H1 (cell line): ENCODE results near the gene VIPR1. TPM values are rescaled to one million over a fixed set of nuclear protein-coding genes. Genes with fewer than 3 reads are reported as not detected.

Experiments used
- CTCF ChIA-PET: fragments of 300-600 bp; sonication (Branson Sonifier 250); formaldehyde crosslinking; loops from one replicate; lab custom pipeline; 2021; ENCODE audit not compliant: partially characterized antibody; lab: Charles Lee
- POLR2A ChIA-PET: fragments of 300-600 bp; sonication (Branson Sonifier 250); formaldehyde crosslinking; loops from one replicate; lab custom pipeline; 2021; ENCODE audit warnings: inconsistent platforms; ENCODE audit not compliant: partially characterized antibody; lab: Charles Lee
- DNase-seq, 2 experiments: peaks; one replicate each; pipeline versions ENCODE4 v3.0.0 to v3.0.0-alpha.2; 2010 to 2022; ENCODE audit warnings: low spot score in 2 of 2, low read depth in 1 of 2, mixed read lengths in 1 of 2
- FAIRE-seq: peaks from 2 replicates; lab custom pipeline; 2011; peaks lifted over from hg19 to GRCh38; lab: Jason Lieb, UNC
- H2AFZ ChIP-seq: 2 replicates; pipeline ENCODE4 v1.8.1; 2012; ENCODE audit warnings: low read length, inconsistent platforms
- H2AK5ac ChIP-seq: 2 replicates; pipeline ENCODE4 v1.6.1; 2013; ENCODE audit warnings: low read depth, low read length
- H2BK120ac ChIP-seq: replicated peaks from 2 replicates; pipeline ENCODE3; 2013; ENCODE audit warnings: low read depth, low read length, inconsistent platforms
- H2BK12ac ChIP-seq: 2 replicates; pipeline ENCODE4 v1.6.1; 2013; ENCODE audit warnings: low read depth, low read length
- H2BK15ac ChIP-seq: 2 replicates; pipeline ENCODE4 v1.6.1; 2013; ENCODE audit warnings: low read length
- H2BK20ac ChIP-seq: 2 replicates; pipeline ENCODE4 v1.6.1; 2013; ENCODE audit warnings: low read length
- H2BK5ac ChIP-seq: 2 replicates; pipeline ENCODE4 v1.6.1; 2013; ENCODE audit warnings: low read depth, low read length
- H3K14ac ChIP-seq: 2 replicates; pipeline ENCODE4 v1.6.1; 2013; ENCODE audit warnings: inconsistent platforms; ENCODE audit not compliant: insufficient read length
- H3K18ac ChIP-seq: 2 replicates; pipeline ENCODE4 v1.6.1; 2013; ENCODE audit warnings: low read length; ENCODE audit errors: extremely low read depth
- H3K23ac ChIP-seq: 2 replicates; pipeline ENCODE4 v1.6.1; 2013; ENCODE audit warnings: inconsistent platforms; ENCODE audit not compliant: insufficient read length
- H3K23me2 ChIP-seq: 2 replicates; pipeline ENCODE4 v1.6.1; 2013; ENCODE audit warnings: low read depth, low read length
- H3K27ac ChIP-seq: 2 replicates; pipeline ENCODE4 v1.6.1; 2011; ENCODE audit warnings: low read depth, low read length, inconsistent platforms
- H3K27me3 ChIP-seq, 4 experiments: replicated peaks in 1 of 4; 1 replicate in 1 of 4; 2 replicates in 3 of 4; pipeline versions ENCODE4 v1.6.1 to v1.8.1; 2011 to 2013; ENCODE audit warnings: low read length in 3 of 4, mild to moderate bottlenecking in 3 of 4, inconsistent platforms in 2 of 4, mixed read lengths in 2 of 4, moderate library complexity in 1 of 4; ENCODE audit not compliant: control insufficient read depth in 3 of 4, insufficient read depth in 3 of 4; ENCODE audit errors: extremely low read depth in 1 of 4
- H3K36me3 ChIP-seq, 4 experiments: 2 replicates each; pipeline versions ENCODE4 v1.6.1 to v1.8.1; 2011 to 2013; ENCODE audit warnings: mild to moderate bottlenecking in 4 of 4, low read length in 3 of 4, moderate library complexity in 2 of 4, control low read depth in 1 of 4, inconsistent platforms in 1 of 4; ENCODE audit not compliant: insufficient read depth in 4 of 4, control insufficient read depth in 2 of 4
- H3K4ac ChIP-seq: replicated peaks from 2 replicates; pipeline ENCODE3; 2013; ENCODE audit warnings: low read length, low read depth, mixed read lengths, inconsistent platforms; ENCODE audit not compliant: insufficient read length
- H3K4me1 ChIP-seq, 4 experiments: replicated peaks in 1 of 4; 1 replicate in 1 of 4; 2 replicates in 3 of 4; pipeline versions ENCODE4 v1.6.1 to v1.8.1; 2011 to 2013; ENCODE audit warnings: low read length in 3 of 4, inconsistent platforms in 2 of 4, mixed read lengths in 1 of 4; ENCODE audit not compliant: insufficient read depth in 4 of 4, control insufficient read depth in 3 of 4
- H3K4me2 ChIP-seq, 2 experiments: 2 replicates each; pipeline versions ENCODE4 v1.6.1 to v1.8.1; 2011 to 2013; ENCODE audit warnings: low read depth in 2 of 2, low read length in 2 of 2, control low read depth in 1 of 2, inconsistent platforms in 1 of 2, mild to moderate bottlenecking in 1 of 2; ENCODE audit not compliant: insufficient read depth in 1 of 2
- H3K4me3 ChIP-seq, 4 experiments: fragments of 200-600, 300-600 bp in 1 of 4; sonication (generic), shearing (Covaris generic), sonication (Bioruptor Twin) in 1 of 4; 2 replicates each; pipeline versions ENCODE4 v1.5.1 to v1.8.1; 2011 to 2016; ENCODE audit warnings: low read length in 4 of 4, low read depth in 3 of 4, control low read depth in 2 of 4, inconsistent platforms in 2 of 4, mild to moderate bottlenecking in 2 of 4, mixed read lengths in 1 of 4, moderate library complexity in 1 of 4; ENCODE audit not compliant: insufficient read depth in 2 of 4; ENCODE audit errors: extremely low read depth in 1 of 4
- H3K56ac ChIP-seq: replicated peaks from 2 replicates; pipeline ENCODE3; 2013; ENCODE audit warnings: low read depth, mild to moderate bottlenecking, mixed read lengths, low read length, inconsistent platforms; ENCODE audit not compliant: insufficient read length
- H3K79me1 ChIP-seq: 2 replicates; pipeline ENCODE4 v1.6.1; 2013; ENCODE audit warnings: low read depth, low read length, control low read depth
- H3K79me2 ChIP-seq, 2 experiments: 2 replicates each; pipeline versions ENCODE4 v1.6.1 to v1.8.1; 2012 to 2013; ENCODE audit warnings: low read length in 2 of 2, mild to moderate bottlenecking in 2 of 2, inconsistent platforms in 1 of 2; ENCODE audit not compliant: insufficient read depth in 2 of 2, control insufficient read depth in 1 of 2
- H3K9ac ChIP-seq, 4 experiments: replicated peaks in 1 of 4; 1 replicate in 1 of 4; 2 replicates in 3 of 4; pipeline versions ENCODE4 v1.6.1 to v1.8.1; 2011 to 2013; ENCODE audit warnings: low read depth in 3 of 4, low read length in 3 of 4, control low read depth in 2 of 4, mild to moderate bottlenecking in 2 of 4, moderate library complexity in 2 of 4, inconsistent platforms in 1 of 4; ENCODE audit errors: extremely low read depth in 1 of 4
- H3K9me3 ChIP-seq, 2 experiments: 2 replicates each; pipeline versions ENCODE4 v1.6.1 to v1.8.1; 2012 to 2013; ENCODE audit warnings: mild to moderate bottlenecking in 2 of 2, moderate library complexity in 2 of 2, control low read depth in 1 of 2, inconsistent platforms in 1 of 2, low read depth in 1 of 2, low read length in 1 of 2, mixed read lengths in 1 of 2; ENCODE audit not compliant: insufficient read depth in 2 of 2
- H4K20me1 ChIP-seq, 2 experiments: replicated peaks in 1 of 2; 2 replicates each; pipeline versions ENCODE3 to v1.8.1; 2011 to 2013; ENCODE audit warnings: inconsistent platforms in 2 of 2, low read length in 2 of 2, mild to moderate bottlenecking in 1 of 2; ENCODE audit not compliant: insufficient read depth in 2 of 2, control insufficient read depth in 1 of 2
- H4K5ac ChIP-seq: 2 replicates; pipeline ENCODE4 v1.6.1; 2013; ENCODE audit warnings: low read length, low read depth, mixed read lengths, inconsistent platforms; ENCODE audit not compliant: insufficient read length
- H4K8ac ChIP-seq: 2 replicates; pipeline ENCODE4 v1.8.0; 2013; ENCODE audit warnings: mild to moderate bottlenecking, moderate library complexity, low read length, inconsistent platforms; ENCODE audit not compliant: insufficient read depth; ENCODE audit errors: extremely low read depth
- H4K91ac ChIP-seq: replicated peaks from 2 replicates; pipeline ENCODE3; 2013; ENCODE audit warnings: low read length, mixed read lengths, inconsistent platforms; ENCODE audit not compliant: insufficient read length
- CBX5 ChIP-seq: fragments of 300-800, 300-1000 bp; sonication (generic); IDR thresholded peaks from 2 replicates; pipeline ENCODE4 v1.7.1; 2016; ENCODE audit warnings: antibody characterized with exemption, low read length, low read depth
- WGBS, 2 experiments: shearing (Covaris generic) in 1 of 2; methylation state at CpG; one replicate each; pipeline versions ENCODE4 v1.1.6 to v1.1.7; 2013 to 2015; ENCODE audit warnings: low lambda C conversion rate in 2 of 2, mixed read lengths in 2 of 2, inconsistent platforms in 1 of 2, low coverage in 1 of 2, missing lambda C conversion rate in 1 of 2; ENCODE audit not compliant: insufficient replicate concordance in 2 of 2, insufficient coverage in 1 of 2, insufficient read length in 1 of 2; ENCODE audit errors: extremely low coverage in 1 of 2, missing lambda C conversion rate in 1 of 2; 5-methylcytosine and 5-hydroxymethylcytosine counted together
- polyA plus RNA-seq, 7 experiments: library from polyadenylated mRNA; depleted of rRNA in 3 of 7; stranded (reverse) in 5 of 7; unstranded in 2 of 7; fragments of >200 nt in 5 of 7; fragments of 200-250 nt in 2 of 7; gene quantifications; 1 replicate in 5 of 7; 2 replicates in 1 of 7; 4 replicates in 1 of 7; pipeline versions ENCODE4 v1.2.1 to v1.2.3, GENCODE V29; 2011 to 2013; ENCODE audit warnings: missing spikeins in 2 of 7, mixed read lengths in 2 of 7
- total RNA-seq: library from RNA; stranded (reverse); fragmentation: NEBNext Ultra II Directional; extraction: Animal tissue kit (Norgen Biotek cat#: 25700); gene quantifications from 2 replicates; pipeline ENCODE4 v1.2.1, GENCODE V29; 2021

VIPR1 gene
- total and polyA plus RNA-seq, 2 of the 8 experiments (the other 6 are each of a cell fraction or from before 2014, with no cell fraction given): 7.8 to 10.1 TPM

- no peaks in the 10 kb centered on the region for H3K79me1 ChIP-seq
- CTCF ChIA-PET: interaction anchor here (2.4 kb wide), 1 partner anchor 44 kb away, joined by 6 read pairs; no protein-coding TSS in a partner anchor
- no peaks in the 10 kb centered on the region for H3K79me2 ChIP-seq
- H4K8ac ChIP-seq: no peak overlapping the region
- DNase-seq (no peak), FAIRE-seq (no peak)
- no peak for TF ChIP-seq CBX5
- H4K91ac ChIP-seq: no peak overlapping the region
- POLR2A ChIA-PET: interaction anchor here (1.3 kb wide), 1 partner anchor 28 kb away, joined by 3 read pairs; no protein-coding TSS in a partner anchor
- no peak overlapping the region for H3K18ac ChIP-seq
- H2BK12ac ChIP-seq: no peak overlapping the region
- H2AFZ ChIP-seq: no peak overlapping the region
- H2BK120ac ChIP-seq: no peak overlapping the region
- H2BK5ac ChIP-seq: no peak overlapping the region
- no peak overlapping the region for H2BK20ac ChIP-seq
- no peak overlapping the region for H3K14ac ChIP-seq
- no peaks in the 10 kb centered on the region; a peak in 3 of 7 replicates for H3K4me1 ChIP-seq
- H3K27ac ChIP-seq: no peak overlapping the region
- H4K5ac ChIP-seq: no peak overlapping the region
- H2BK15ac ChIP-seq: no peak overlapping the region
- H2AK5ac ChIP-seq: no peak overlapping the region
- no peaks in the 10 kb centered on the region for H3K36me3 ChIP-seq
- no peaks in the 10 kb centered on the region for H3K9me3 ChIP-seq
- H4K20me1 ChIP-seq: no peaks in the 10 kb centered on the region
- H3K56ac ChIP-seq: no peak overlapping the region
- WGBS, 2 experiments: 91% methylated on average over 3 of the region's 3 CpGs; no CpG with 5 or more reads in 1 of the 2 experiments
- no peaks in the 10 kb centered on the region for H3K27me3 ChIP-seq
- no peak overlapping the region for H3K4me3 ChIP-seq
- H3K23ac ChIP-seq: no peak overlapping the region
- no peak overlapping the region for H3K4me2 ChIP-seq
- H3K4ac ChIP-seq: no peak overlapping the region
- no peaks in the 10 kb centered on the region for H3K23me2 ChIP-seq
- H3K9ac ChIP-seq: no peak overlapping the region
Observed at GRCh38 chr3:42491881-42492507, 10.4 kb upstream of the VIPR1 start.
